H1 (cell line): ENCODE measurements around the gene CDIPT. TPM values are rescaled to one million over a fixed set of nuclear protein-coding genes. Genes with fewer than 3 reads are reported as not detected.
A peak's percentile ranks its signal among the peaks of the same experiment; 100 is the strongest.

ENCODE experiments used
- CTCF ChIA-PET: fragments of 300-600 bp; sonication (Branson Sonifier 250); formaldehyde crosslinking; loops from one replicate; lab custom pipeline; 2021; ENCODE audit not compliant: partially characterized antibody; lab: Charles Lee
- POLR2A ChIA-PET: fragments of 300-600 bp; sonication (Branson Sonifier 250); formaldehyde crosslinking; loops from one replicate; lab custom pipeline; 2021; ENCODE audit warnings: inconsistent platforms; ENCODE audit not compliant: partially characterized antibody; lab: Charles Lee
- DNase-seq, 2 experiments: peaks; one replicate each; pipeline versions ENCODE4 v3.0.0 to v3.0.0-alpha.2; 2010 to 2022; ENCODE audit warnings: low spot score in 2 of 2, low read depth in 1 of 2, mixed read lengths in 1 of 2
- FAIRE-seq: peaks from 2 replicates; lab custom pipeline; 2011; peaks lifted over from hg19 to GRCh38; lab: Jason Lieb, UNC
- H2AFZ ChIP-seq: 2 replicates; pipeline ENCODE4 v1.8.1; 2012; ENCODE audit warnings: low read length, inconsistent platforms
- H2AK5ac ChIP-seq: 2 replicates; pipeline ENCODE4 v1.6.1; 2013; ENCODE audit warnings: low read depth, low read length
- H2BK120ac ChIP-seq: replicated peaks from 2 replicates; pipeline ENCODE3; 2013; ENCODE audit warnings: low read depth, low read length, inconsistent platforms
- H2BK12ac ChIP-seq: 2 replicates; pipeline ENCODE4 v1.6.1; 2013; ENCODE audit warnings: low read depth, low read length
- H2BK15ac ChIP-seq: 2 replicates; pipeline ENCODE4 v1.6.1; 2013; ENCODE audit warnings: low read length
- H2BK20ac ChIP-seq: 2 replicates; pipeline ENCODE4 v1.6.1; 2013; ENCODE audit warnings: low read length
- H2BK5ac ChIP-seq: 2 replicates; pipeline ENCODE4 v1.6.1; 2013; ENCODE audit warnings: low read depth, low read length
- H3K14ac ChIP-seq: 2 replicates; pipeline ENCODE4 v1.6.1; 2013; ENCODE audit warnings: inconsistent platforms; ENCODE audit not compliant: insufficient read length
- H3K18ac ChIP-seq: 2 replicates; pipeline ENCODE4 v1.6.1; 2013; ENCODE audit warnings: low read length; ENCODE audit errors: extremely low read depth
- H3K23ac ChIP-seq: 2 replicates; pipeline ENCODE4 v1.6.1; 2013; ENCODE audit warnings: inconsistent platforms; ENCODE audit not compliant: insufficient read length
- H3K23me2 ChIP-seq: 2 replicates; pipeline ENCODE4 v1.6.1; 2013; ENCODE audit warnings: low read depth, low read length
- H3K27ac ChIP-seq: 2 replicates; pipeline ENCODE4 v1.6.1; 2011; ENCODE audit warnings: low read depth, low read length, inconsistent platforms
- H3K27me3 ChIP-seq, 4 experiments: replicated peaks in 1 of 4; 1 replicate in 1 of 4; 2 replicates in 3 of 4; pipeline versions ENCODE4 v1.6.1 to v1.8.1; 2011 to 2013; ENCODE audit warnings: low read length in 3 of 4, mild to moderate bottlenecking in 3 of 4, inconsistent platforms in 2 of 4, mixed read lengths in 2 of 4, moderate library complexity in 1 of 4; ENCODE audit not compliant: control insufficient read depth in 3 of 4, insufficient read depth in 3 of 4; ENCODE audit errors: extremely low read depth in 1 of 4
- H3K36me3 ChIP-seq, 4 experiments: 2 replicates each; pipeline versions ENCODE4 v1.6.1 to v1.8.1; 2011 to 2013; ENCODE audit warnings: mild to moderate bottlenecking in 4 of 4, low read length in 3 of 4, moderate library complexity in 2 of 4, control low read depth in 1 of 4, inconsistent platforms in 1 of 4; ENCODE audit not compliant: insufficient read depth in 4 of 4, control insufficient read depth in 2 of 4
- H3K4ac ChIP-seq: replicated peaks from 2 replicates; pipeline ENCODE3; 2013; ENCODE audit warnings: low read length, low read depth, mixed read lengths, inconsistent platforms; ENCODE audit not compliant: insufficient read length
- H3K4me1 ChIP-seq, 4 experiments: replicated peaks in 1 of 4; 1 replicate in 1 of 4; 2 replicates in 3 of 4; pipeline versions ENCODE4 v1.6.1 to v1.8.1; 2011 to 2013; ENCODE audit warnings: low read length in 3 of 4, inconsistent platforms in 2 of 4, mixed read lengths in 1 of 4; ENCODE audit not compliant: insufficient read depth in 4 of 4, control insufficient read depth in 3 of 4
- H3K4me2 ChIP-seq, 2 experiments: 2 replicates each; pipeline versions ENCODE4 v1.6.1 to v1.8.1; 2011 to 2013; ENCODE audit warnings: low read depth in 2 of 2, low read length in 2 of 2, control low read depth in 1 of 2, inconsistent platforms in 1 of 2, mild to moderate bottlenecking in 1 of 2; ENCODE audit not compliant: insufficient read depth in 1 of 2
- H3K4me3 ChIP-seq, 4 experiments: fragments of 200-600, 300-600 bp in 1 of 4; sonication (generic), shearing (Covaris generic), sonication (Bioruptor Twin) in 1 of 4; 2 replicates each; pipeline versions ENCODE4 v1.5.1 to v1.8.1; 2011 to 2016; ENCODE audit warnings: low read length in 4 of 4, low read depth in 3 of 4, control low read depth in 2 of 4, inconsistent platforms in 2 of 4, mild to moderate bottlenecking in 2 of 4, mixed read lengths in 1 of 4, moderate library complexity in 1 of 4; ENCODE audit not compliant: insufficient read depth in 2 of 4; ENCODE audit errors: extremely low read depth in 1 of 4
- H3K56ac ChIP-seq: replicated peaks from 2 replicates; pipeline ENCODE3; 2013; ENCODE audit warnings: low read depth, mild to moderate bottlenecking, mixed read lengths, low read length, inconsistent platforms; ENCODE audit not compliant: insufficient read length
- H3K79me1 ChIP-seq: 2 replicates; pipeline ENCODE4 v1.6.1; 2013; ENCODE audit warnings: low read depth, low read length, control low read depth
- H3K79me2 ChIP-seq, 2 experiments: 2 replicates each; pipeline versions ENCODE4 v1.6.1 to v1.8.1; 2012 to 2013; ENCODE audit warnings: low read length in 2 of 2, mild to moderate bottlenecking in 2 of 2, inconsistent platforms in 1 of 2; ENCODE audit not compliant: insufficient read depth in 2 of 2, control insufficient read depth in 1 of 2
- H3K9ac ChIP-seq, 4 experiments: replicated peaks in 1 of 4; 1 replicate in 1 of 4; 2 replicates in 3 of 4; pipeline versions ENCODE4 v1.6.1 to v1.8.1; 2011 to 2013; ENCODE audit warnings: low read depth in 3 of 4, low read length in 3 of 4, control low read depth in 2 of 4, mild to moderate bottlenecking in 2 of 4, moderate library complexity in 2 of 4, inconsistent platforms in 1 of 4; ENCODE audit errors: extremely low read depth in 1 of 4
- H3K9me3 ChIP-seq, 2 experiments: 2 replicates each; pipeline versions ENCODE4 v1.6.1 to v1.8.1; 2012 to 2013; ENCODE audit warnings: mild to moderate bottlenecking in 2 of 2, moderate library complexity in 2 of 2, control low read depth in 1 of 2, inconsistent platforms in 1 of 2, low read depth in 1 of 2, low read length in 1 of 2, mixed read lengths in 1 of 2; ENCODE audit not compliant: insufficient read depth in 2 of 2
- H4K20me1 ChIP-seq, 2 experiments: replicated peaks in 1 of 2; 2 replicates each; pipeline versions ENCODE3 to v1.8.1; 2011 to 2013; ENCODE audit warnings: inconsistent platforms in 2 of 2, low read length in 2 of 2, mild to moderate bottlenecking in 1 of 2; ENCODE audit not compliant: insufficient read depth in 2 of 2, control insufficient read depth in 1 of 2
- H4K5ac ChIP-seq: 2 replicates; pipeline ENCODE4 v1.6.1; 2013; ENCODE audit warnings: low read length, low read depth, mixed read lengths, inconsistent platforms; ENCODE audit not compliant: insufficient read length
- H4K8ac ChIP-seq: 2 replicates; pipeline ENCODE4 v1.8.0; 2013; ENCODE audit warnings: mild to moderate bottlenecking, moderate library complexity, low read length, inconsistent platforms; ENCODE audit not compliant: insufficient read depth; ENCODE audit errors: extremely low read depth
- H4K91ac ChIP-seq: replicated peaks from 2 replicates; pipeline ENCODE3; 2013; ENCODE audit warnings: low read length, mixed read lengths, inconsistent platforms; ENCODE audit not compliant: insufficient read length
- ATF2 ChIP-seq: IDR thresholded peaks from 2 replicates; pipeline ENCODE4 v1.6.1; 2012; ENCODE audit warnings: low read length, inconsistent platforms
- CTCF ChIP-seq, 3 experiments: IDR thresholded peaks; 1 replicate in 2 of 3; 2 replicates in 1 of 3; pipeline versions ENCODE4 v1.5.1 to v1.6.1; 2011; ENCODE audit warnings: low read length in 3 of 3, mild to moderate bottlenecking in 3 of 3, inconsistent platforms in 2 of 3, low read depth in 1 of 3, moderate library complexity in 1 of 3; ENCODE audit not compliant: insufficient read depth in 1 of 3; ENCODE audit errors: control extremely low read depth in 1 of 3
- PHF8 ChIP-seq: fragments of 200-600 bp; sonication (generic); conservative IDR thresholded peaks from 2 replicates; pipeline ENCODE4 v1.7.1; 2012; ENCODE audit warnings: low read depth, mild to moderate bottlenecking, inconsistent platforms, low read length, moderate library complexity
- RAD21 ChIP-seq, 2 experiments: IDR thresholded peaks in 1 of 2; conservative IDR thresholded peaks in 1 of 2; 2 replicates each; pipeline ENCODE4 v1.6.1; 2011; ENCODE audit warnings: low read depth in 2 of 2, low read length in 2 of 2, improper control_type of control experiment in 1 of 2, inconsistent platforms in 1 of 2, mild to moderate bottlenecking in 1 of 2, moderate library complexity in 1 of 2
- WGBS, 2 experiments: shearing (Covaris generic) in 1 of 2; methylation state at CpG; one replicate each; pipeline versions ENCODE4 v1.1.6 to v1.1.7; 2013 to 2015; ENCODE audit warnings: low lambda C conversion rate in 2 of 2, mixed read lengths in 2 of 2, inconsistent platforms in 1 of 2, low coverage in 1 of 2, missing lambda C conversion rate in 1 of 2; ENCODE audit not compliant: insufficient replicate concordance in 2 of 2, insufficient coverage in 1 of 2, insufficient read length in 1 of 2; ENCODE audit errors: extremely low coverage in 1 of 2, missing lambda C conversion rate in 1 of 2; 5-methylcytosine and 5-hydroxymethylcytosine counted together
- polyA plus RNA-seq, 7 experiments: library from polyadenylated mRNA; depleted of rRNA in 3 of 7; stranded (reverse) in 5 of 7; unstranded in 2 of 7; fragments of >200 nt in 5 of 7; fragments of 200-250 nt in 2 of 7; gene quantifications; 1 replicate in 5 of 7; 2 replicates in 1 of 7; 4 replicates in 1 of 7; pipeline versions ENCODE4 v1.2.1 to v1.2.3, GENCODE V29; 2011 to 2013; ENCODE audit warnings: missing spikeins in 2 of 7, mixed read lengths in 2 of 7
- total RNA-seq: library from RNA; stranded (reverse); fragmentation: NEBNext Ultra II Directional; extraction: Animal tissue kit (Norgen Biotek cat#: 25700); gene quantifications from 2 replicates; pipeline ENCODE4 v1.2.1, GENCODE V29; 2021

CDIPT gene
- total and polyA plus RNA-seq, 2 of the 8 experiments (the other 6 are each of a cell fraction or from before 2014, with no cell fraction given) = 69.2 to 140 TPM

GRCh38 chr16:29819506-29819905, 43.5 kb downstream of the CDIPT start:
- Histone ChIP-seq H3K4me2 (no peak overlapping the region), H3K4ac (no peak overlapping the region), H3K23ac (no peak overlapping the region), H2BK5ac (no peak overlapping the region), H3K79me1 (peaks cover 5% of the 10 kb centered on the region)
- 89% methylated on average over 12 of the region's 15 CpGs; no CpG with 5 or more reads in 1 of the 2 experiments for WGBS, 2 experiments
- POLR2A ChIA-PET = interaction anchor here (0.6 to 16.6 kb wide), 12 partner anchors 9 to 212 kb away, joined by 3 to 167 read pairs (median 4); partner anchors contain the start of gene TLCD3B
- TF ChIP-seq CTCF (IDR thresholded peaks at IDR 0.05; ENCODE audit: control extremely low read depth in 1 of 3, insufficient read depth in 1 of 3, low read depth in 1 of 3, low read length in 3 of 3) = peak; percentile 14 to 44 (median 41); a peak in 3 of 4 replicates
- TF ChIP-seq ATF2 = no peak
- peak; percentile 18 to 41; a peak in 3 of 4 replicates for TF ChIP-seq RAD21 (IDR thresholded peaks at IDR 0.05 in 1 of 2, conservative IDR thresholded peaks at IDR 0.05 in 1 of 2; ENCODE audit: low read depth in 2 of 2, low read length in 2 of 2)
- no peak for TF ChIP-seq PHF8
- TF ChIP-seq, all 59 proteins: peak for 2
- Histone ChIP-seq H2BK20ac (no peak overlapping the region), H3K56ac (no peak overlapping the region), H4K8ac (no peak overlapping the region), H3K9ac (no peak overlapping the region), H4K5ac (no peak overlapping the region), H2AK5ac (no peak overlapping the region), H3K4me1 (peaks cover 0 to 12% (median 4%) of the 10 kb centered on the region in 4 experiments; a peak in 5 of 7 replicates), H3K27me3 (no peaks in the 10 kb centered on the region), H3K23me2 (peaks cover 12% of the 10 kb centered on the region), H3K18ac (no peak overlapping the region), H3K4me3 (no peak overlapping the region), H2BK15ac (no peak overlapping the region), H3K79me2 (peaks cover 0 to 18% of the 10 kb centered on the region in 2 experiments; a peak in 1 of 4 replicates), H3K9me3 (no peaks in the 10 kb centered on the region), H2AFZ (no peak overlapping the region), H3K27ac (no peak overlapping the region), H3K14ac (no peak overlapping the region), H2BK12ac (no peak overlapping the region), H4K20me1 (peaks cover 2 to 4% of the 10 kb centered on the region in 2 experiments), H4K91ac (no peak overlapping the region), H2BK120ac (no peak overlapping the region), H3K36me3 (peaks cover 12 to 23% (median 18%) of the 10 kb centered on the region in 4 experiments)
- DNase-seq (no peak), FAIRE-seq (no peak)
- CTCF ChIA-PET = interaction anchor here (0.7 to 17.5 kb wide), 15 partner anchors 10 to 156 kb away, joined by 3 to 212 read pairs (median 4); partner anchors contain the start of genes KIF22, MAZ, SEZ6L2 and ZG16
